Body of pancreas (tissue), 4 donors: Measurements from ENCODE around the gene CD81.

Experiments used
- POLR2A ChIP-seq, 3 donors: fragments of 450-650 bp; IDR thresholded peaks; one replicate each; pipeline ENCODE4 v1.6.1; 2016; ENCODE audit warnings: antibody characterized with exemption in 3 of 3, mild to moderate bottlenecking in 2 of 3
- TF ChIP-seq, protein P1 (sequence below), 7 experiments: fragments of 450-650 bp in 4 of 7; fragments of 200-600 bp in 3 of 7; sonication (generic) in 3 of 7; IDR thresholded peaks; one replicate each; pipeline ENCODE4 v1.5.1; 2016 to 2019; ENCODE audit warnings: antibody characterized with exemption in 7 of 7

DNA sequence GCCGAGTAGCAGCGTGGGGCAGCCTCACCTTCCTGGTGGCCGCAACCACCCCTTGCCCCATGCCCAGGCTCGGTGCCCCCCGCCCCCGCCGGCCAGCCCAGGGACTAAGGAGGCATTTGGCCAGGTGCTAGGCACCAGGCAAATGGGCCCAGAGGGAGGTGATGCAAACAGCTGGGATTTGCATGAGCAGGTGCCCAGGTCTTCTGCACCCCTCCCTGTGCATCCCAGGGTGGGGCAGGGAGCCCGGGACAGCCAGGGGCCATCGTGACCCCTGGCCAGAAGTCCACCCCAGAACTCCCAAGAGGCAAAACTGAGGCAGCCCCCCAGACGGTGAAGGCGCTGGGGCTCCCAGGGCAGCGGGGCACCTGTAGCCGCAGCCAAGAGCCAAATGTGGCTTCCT, 49.1 kb downstream of the CD81 start:
- TF ChIP-seq, protein P1, sequence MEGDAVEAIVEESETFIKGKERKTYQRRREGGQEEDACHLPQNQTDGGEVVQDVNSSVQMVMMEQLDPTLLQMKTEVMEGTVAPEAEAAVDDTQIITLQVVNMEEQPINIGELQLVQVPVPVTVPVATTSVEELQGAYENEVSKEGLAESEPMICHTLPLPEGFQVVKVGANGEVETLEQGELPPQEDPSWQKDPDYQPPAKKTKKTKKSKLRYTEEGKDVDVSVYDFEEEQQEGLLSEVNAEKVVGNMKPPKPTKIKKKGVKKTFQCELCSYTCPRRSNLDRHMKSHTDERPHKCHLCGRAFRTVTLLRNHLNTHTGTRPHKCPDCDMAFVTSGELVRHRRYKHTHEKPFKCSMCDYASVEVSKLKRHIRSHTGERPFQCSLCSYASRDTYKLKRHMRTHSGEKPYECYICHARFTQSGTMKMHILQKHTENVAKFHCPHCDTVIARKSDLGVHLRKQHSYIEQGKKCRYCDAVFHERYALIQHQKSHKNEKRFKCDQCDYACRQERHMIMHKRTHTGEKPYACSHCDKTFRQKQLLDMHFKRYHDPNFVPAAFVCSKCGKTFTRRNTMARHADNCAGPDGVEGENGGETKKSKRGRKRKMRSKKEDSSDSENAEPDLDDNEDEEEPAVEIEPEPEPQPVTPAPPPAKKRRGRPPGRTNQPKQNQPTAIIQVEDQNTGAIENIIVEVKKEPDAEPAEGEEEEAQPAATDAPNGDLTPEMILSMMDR (IDR thresholded peaks at IDR 0.05) = no peak
- TF ChIP-seq POLR2A (IDR thresholded peaks at IDR 0.05) = no peak
